Measurements from ENCODE around the gene SDK1. TPM values are rescaled to one million over a fixed set of nuclear protein-coding genes. Genes with fewer than 3 reads are reported as not detected.

Gene SDK1
- total and polyA plus RNA-seq, 2 experiments from 2014 or later = 2.1 to 10.0 TPM

DNA sequence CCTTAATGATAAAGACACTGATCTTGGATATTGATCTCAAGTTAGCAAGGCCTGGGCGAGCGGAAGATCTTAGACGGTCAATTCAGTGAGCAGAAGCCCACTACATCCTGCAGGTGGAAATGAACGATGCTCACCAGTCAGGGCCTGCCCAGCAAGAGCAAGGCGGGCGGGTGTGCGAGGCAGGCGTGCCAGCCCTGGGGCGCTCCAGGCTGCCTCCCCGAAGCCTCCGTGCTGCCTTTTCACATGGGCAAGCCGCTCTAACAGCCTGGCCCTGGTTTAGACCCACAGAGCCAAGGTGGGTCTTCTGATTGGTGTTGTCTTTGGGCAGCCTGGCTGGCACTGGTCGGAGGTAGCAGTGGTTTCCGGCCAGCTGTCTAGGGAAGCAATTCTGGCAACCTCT, 906.0 kb downstream of the SDK1 start:
- H3K79me2 ChIP-seq (replicated peaks; ENCODE audit: insufficient read depth) = no peaks in the 10 kb centered on the region
- no peak overlapping the region for H2AFZ ChIP-seq
- peaks cover 6% of the 10 kb centered on the region; the same call in 1 of the 2 replicates for H3K4me1 ChIP-seq (ENCODE audit: insufficient read depth)
- H3K4me3 Mint-ChIP-seq = no peak overlapping the region
- peaks cover 3% of the 10 kb centered on the region; the same call in 1 of the 3 replicates for H3K36me3 Mint-ChIP-seq (ENCODE audit: low read depth)
- no peaks in the 10 kb centered on the region for H3K9me2 ChIP-seq (ENCODE audit: insufficient read depth)
- H3K4me2 ChIP-seq = no peak overlapping the region
- H3K9me3 Mint-ChIP-seq = no peaks in the 10 kb centered on the region
- no peaks in the 10 kb centered on the region for H3F3A ChIP-seq (replicated peaks; ENCODE audit: low read depth)
- H3K27me3 ChIP-seq (ENCODE audit: insufficient read depth) = no peaks in the 10 kb centered on the region
- TF ChIP-seq ZNF331 (CRISPR knock-in tag; IDR thresholded peaks at IDR 0.05; ENCODE audit: low read depth) (no peak), REST (IDR thresholded peaks at IDR 0.05; ENCODE audit: unreplicated experiment) (no peak), POLR2AphosphoS5 (IDR thresholded peaks at IDR 0.05; ENCODE audit: low read depth) (no peak), ZNF114 (CRISPR knock-in tag; IDR thresholded peaks at IDR 0.05) (no peak), ZNF462 (CRISPR knock-in tag; IDR thresholded peaks at IDR 0.05) (no peak), STAT1 (IDR thresholded peaks at IDR 0.05; ENCODE audit: unreplicated experiment) (no peak), EZH2 (IDR thresholded peaks at IDR 0.05; ENCODE audit: low read depth, unreplicated experiment) (no peak), EZH2phosphoT487 (IDR thresholded peaks at IDR 0.05; ENCODE audit: unreplicated experiment) (no peak), NANOG (IDR thresholded peaks at IDR 0.05; ENCODE audit: borderline replicate concordance) (no peak), ETS1 (IDR thresholded peaks at IDR 0.05) (no peak)
- H3K27ac ChIP-seq (ENCODE audit: low read depth) = no peak overlapping the region
- ATAC-seq = no peak
- peaks cover 8% of the 10 kb centered on the region; the same call in 2 of the 3 replicates for H3K4me1 Mint-ChIP-seq
- DNase-seq (ENCODE audit: low spot score) = no peak
- H4K20me1 ChIP-seq (replicated peaks; ENCODE audit: insufficient read depth) = no peaks in the 10 kb centered on the region
- H3K27ac Mint-ChIP-seq = no peak overlapping the region
- no peaks in the 10 kb centered on the region for H3K36me3 ChIP-seq (ENCODE audit: insufficient read depth)
- no peak overlapping the region for H3K4me3 ChIP-seq
- H3K27me3 Mint-ChIP-seq (ENCODE audit: insufficient read depth, low read depth, poor library complexity) = peaks cover 5% of the 10 kb centered on the region

All from GM23338 (cell line).